H1 (cell line): ENCODE results near the gene CPZ. TPM values are rescaled to one million over a fixed set of nuclear protein-coding genes. Genes with fewer than 3 reads are reported as not detected.

Experiments
- CTCF ChIA-PET: fragments of 300-600 bp; sonication (Branson Sonifier 250); formaldehyde crosslinking; loops from one replicate; lab custom pipeline; 2021; ENCODE audit not compliant: partially characterized antibody; lab: Charles Lee
- POLR2A ChIA-PET: fragments of 300-600 bp; sonication (Branson Sonifier 250); formaldehyde crosslinking; loops from one replicate; lab custom pipeline; 2021; ENCODE audit warnings: inconsistent platforms; ENCODE audit not compliant: partially characterized antibody; lab: Charles Lee
- DNase-seq, 2 experiments: peaks; one replicate each; pipeline versions ENCODE4 v3.0.0 to v3.0.0-alpha.2; 2010 to 2022; ENCODE audit warnings: low spot score in 2 of 2, low read depth in 1 of 2, mixed read lengths in 1 of 2
- FAIRE-seq: peaks from 2 replicates; lab custom pipeline; 2011; peaks lifted over from hg19 to GRCh38; lab: Jason Lieb, UNC
- H2AFZ ChIP-seq: 2 replicates; pipeline ENCODE4 v1.8.1; 2012; ENCODE audit warnings: low read length, inconsistent platforms
- H2AK5ac ChIP-seq: 2 replicates; pipeline ENCODE4 v1.6.1; 2013; ENCODE audit warnings: low read depth, low read length
- H2BK120ac ChIP-seq: replicated peaks from 2 replicates; pipeline ENCODE3; 2013; ENCODE audit warnings: low read depth, low read length, inconsistent platforms
- H2BK12ac ChIP-seq: 2 replicates; pipeline ENCODE4 v1.6.1; 2013; ENCODE audit warnings: low read depth, low read length
- H2BK15ac ChIP-seq: 2 replicates; pipeline ENCODE4 v1.6.1; 2013; ENCODE audit warnings: low read length
- H2BK20ac ChIP-seq: 2 replicates; pipeline ENCODE4 v1.6.1; 2013; ENCODE audit warnings: low read length
- H2BK5ac ChIP-seq: 2 replicates; pipeline ENCODE4 v1.6.1; 2013; ENCODE audit warnings: low read depth, low read length
- H3K14ac ChIP-seq: 2 replicates; pipeline ENCODE4 v1.6.1; 2013; ENCODE audit warnings: inconsistent platforms; ENCODE audit not compliant: insufficient read length
- H3K18ac ChIP-seq: 2 replicates; pipeline ENCODE4 v1.6.1; 2013; ENCODE audit warnings: low read length; ENCODE audit errors: extremely low read depth
- H3K23ac ChIP-seq: 2 replicates; pipeline ENCODE4 v1.6.1; 2013; ENCODE audit warnings: inconsistent platforms; ENCODE audit not compliant: insufficient read length
- H3K23me2 ChIP-seq: 2 replicates; pipeline ENCODE4 v1.6.1; 2013; ENCODE audit warnings: low read depth, low read length
- H3K27ac ChIP-seq: 2 replicates; pipeline ENCODE4 v1.6.1; 2011; ENCODE audit warnings: low read depth, low read length, inconsistent platforms
- H3K27me3 ChIP-seq, 4 experiments: replicated peaks in 1 of 4; 1 replicate in 1 of 4; 2 replicates in 3 of 4; pipeline versions ENCODE4 v1.6.1 to v1.8.1; 2011 to 2013; ENCODE audit warnings: low read length in 3 of 4, mild to moderate bottlenecking in 3 of 4, inconsistent platforms in 2 of 4, mixed read lengths in 2 of 4, moderate library complexity in 1 of 4; ENCODE audit not compliant: control insufficient read depth in 3 of 4, insufficient read depth in 3 of 4; ENCODE audit errors: extremely low read depth in 1 of 4
- H3K36me3 ChIP-seq, 4 experiments: 2 replicates each; pipeline versions ENCODE4 v1.6.1 to v1.8.1; 2011 to 2013; ENCODE audit warnings: mild to moderate bottlenecking in 4 of 4, low read length in 3 of 4, moderate library complexity in 2 of 4, control low read depth in 1 of 4, inconsistent platforms in 1 of 4; ENCODE audit not compliant: insufficient read depth in 4 of 4, control insufficient read depth in 2 of 4
- H3K4ac ChIP-seq: replicated peaks from 2 replicates; pipeline ENCODE3; 2013; ENCODE audit warnings: low read length, low read depth, mixed read lengths, inconsistent platforms; ENCODE audit not compliant: insufficient read length
- H3K4me1 ChIP-seq, 4 experiments: replicated peaks in 1 of 4; 1 replicate in 1 of 4; 2 replicates in 3 of 4; pipeline versions ENCODE4 v1.6.1 to v1.8.1; 2011 to 2013; ENCODE audit warnings: low read length in 3 of 4, inconsistent platforms in 2 of 4, mixed read lengths in 1 of 4; ENCODE audit not compliant: insufficient read depth in 4 of 4, control insufficient read depth in 3 of 4
- H3K4me2 ChIP-seq, 2 experiments: 2 replicates each; pipeline versions ENCODE4 v1.6.1 to v1.8.1; 2011 to 2013; ENCODE audit warnings: low read depth in 2 of 2, low read length in 2 of 2, control low read depth in 1 of 2, inconsistent platforms in 1 of 2, mild to moderate bottlenecking in 1 of 2; ENCODE audit not compliant: insufficient read depth in 1 of 2
- H3K4me3 ChIP-seq, 4 experiments: fragments of 200-600, 300-600 bp in 1 of 4; sonication (generic), shearing (Covaris generic), sonication (Bioruptor Twin) in 1 of 4; 2 replicates each; pipeline versions ENCODE4 v1.5.1 to v1.8.1; 2011 to 2016; ENCODE audit warnings: low read length in 4 of 4, low read depth in 3 of 4, control low read depth in 2 of 4, inconsistent platforms in 2 of 4, mild to moderate bottlenecking in 2 of 4, mixed read lengths in 1 of 4, moderate library complexity in 1 of 4; ENCODE audit not compliant: insufficient read depth in 2 of 4; ENCODE audit errors: extremely low read depth in 1 of 4
- H3K56ac ChIP-seq: replicated peaks from 2 replicates; pipeline ENCODE3; 2013; ENCODE audit warnings: low read depth, mild to moderate bottlenecking, mixed read lengths, low read length, inconsistent platforms; ENCODE audit not compliant: insufficient read length
- H3K79me1 ChIP-seq: 2 replicates; pipeline ENCODE4 v1.6.1; 2013; ENCODE audit warnings: low read depth, low read length, control low read depth
- H3K79me2 ChIP-seq, 2 experiments: 2 replicates each; pipeline versions ENCODE4 v1.6.1 to v1.8.1; 2012 to 2013; ENCODE audit warnings: low read length in 2 of 2, mild to moderate bottlenecking in 2 of 2, inconsistent platforms in 1 of 2; ENCODE audit not compliant: insufficient read depth in 2 of 2, control insufficient read depth in 1 of 2
- H3K9ac ChIP-seq, 4 experiments: replicated peaks in 1 of 4; 1 replicate in 1 of 4; 2 replicates in 3 of 4; pipeline versions ENCODE4 v1.6.1 to v1.8.1; 2011 to 2013; ENCODE audit warnings: low read depth in 3 of 4, low read length in 3 of 4, control low read depth in 2 of 4, mild to moderate bottlenecking in 2 of 4, moderate library complexity in 2 of 4, inconsistent platforms in 1 of 4; ENCODE audit errors: extremely low read depth in 1 of 4
- H3K9me3 ChIP-seq, 2 experiments: 2 replicates each; pipeline versions ENCODE4 v1.6.1 to v1.8.1; 2012 to 2013; ENCODE audit warnings: mild to moderate bottlenecking in 2 of 2, moderate library complexity in 2 of 2, control low read depth in 1 of 2, inconsistent platforms in 1 of 2, low read depth in 1 of 2, low read length in 1 of 2, mixed read lengths in 1 of 2; ENCODE audit not compliant: insufficient read depth in 2 of 2
- H4K20me1 ChIP-seq, 2 experiments: replicated peaks in 1 of 2; 2 replicates each; pipeline versions ENCODE3 to v1.8.1; 2011 to 2013; ENCODE audit warnings: inconsistent platforms in 2 of 2, low read length in 2 of 2, mild to moderate bottlenecking in 1 of 2; ENCODE audit not compliant: insufficient read depth in 2 of 2, control insufficient read depth in 1 of 2
- H4K5ac ChIP-seq: 2 replicates; pipeline ENCODE4 v1.6.1; 2013; ENCODE audit warnings: low read length, low read depth, mixed read lengths, inconsistent platforms; ENCODE audit not compliant: insufficient read length
- H4K8ac ChIP-seq: 2 replicates; pipeline ENCODE4 v1.8.0; 2013; ENCODE audit warnings: mild to moderate bottlenecking, moderate library complexity, low read length, inconsistent platforms; ENCODE audit not compliant: insufficient read depth; ENCODE audit errors: extremely low read depth
- H4K91ac ChIP-seq: replicated peaks from 2 replicates; pipeline ENCODE3; 2013; ENCODE audit warnings: low read length, mixed read lengths, inconsistent platforms; ENCODE audit not compliant: insufficient read length
- CTCF ChIP-seq, 3 experiments: IDR thresholded peaks; 1 replicate in 2 of 3; 2 replicates in 1 of 3; pipeline versions ENCODE4 v1.5.1 to v1.6.1; 2011; ENCODE audit warnings: low read length in 3 of 3, mild to moderate bottlenecking in 3 of 3, inconsistent platforms in 2 of 3, low read depth in 1 of 3, moderate library complexity in 1 of 3; ENCODE audit not compliant: insufficient read depth in 1 of 3; ENCODE audit errors: control extremely low read depth in 1 of 3
- SRF ChIP-seq: IDR thresholded peaks from 2 replicates; pipeline ENCODE4 v1.6.1; 2011; ENCODE audit warnings: mild to moderate bottlenecking, low read depth, low read length, moderate library complexity
- WGBS, 2 experiments: shearing (Covaris generic) in 1 of 2; methylation state at CpG; one replicate each; pipeline versions ENCODE4 v1.1.6 to v1.1.7; 2013 to 2015; ENCODE audit warnings: low lambda C conversion rate in 2 of 2, mixed read lengths in 2 of 2, inconsistent platforms in 1 of 2, low coverage in 1 of 2, missing lambda C conversion rate in 1 of 2; ENCODE audit not compliant: insufficient replicate concordance in 2 of 2, insufficient coverage in 1 of 2, insufficient read length in 1 of 2; ENCODE audit errors: extremely low coverage in 1 of 2, missing lambda C conversion rate in 1 of 2; 5-methylcytosine and 5-hydroxymethylcytosine counted together
- polyA plus RNA-seq, 7 experiments: library from polyadenylated mRNA; depleted of rRNA in 3 of 7; stranded (reverse) in 5 of 7; unstranded in 2 of 7; fragments of >200 nt in 5 of 7; fragments of 200-250 nt in 2 of 7; gene quantifications; 1 replicate in 5 of 7; 2 replicates in 1 of 7; 4 replicates in 1 of 7; pipeline versions ENCODE4 v1.2.1 to v1.2.3, GENCODE V29; 2011 to 2013; ENCODE audit warnings: missing spikeins in 2 of 7, mixed read lengths in 2 of 7
- total RNA-seq: library from RNA; stranded (reverse); fragmentation: NEBNext Ultra II Directional; extraction: Animal tissue kit (Norgen Biotek cat#: 25700); gene quantifications from 2 replicates; pipeline ENCODE4 v1.2.1, GENCODE V29; 2021

CPZ gene
- total and polyA plus RNA-seq, 2 of the 8 experiments (the other 6 are each of a cell fraction or from before 2014, with no cell fraction given) = 28.8 to 40.7 TPM

GRCh38 chr4:8664976-8665375 lies 72.4 kb downstream of the CPZ start:
- H3K36me3 ChIP-seq = no peaks in the 10 kb centered on the region

More at GRCh38 chr4:8664976-8665375, 72.4 kb downstream of the CPZ start:
- H3K14ac ChIP-seq = no peak overlapping the region
- no peak for FAIRE-seq
- no peak overlapping the region for H3K4ac ChIP-seq
- H3K18ac ChIP-seq = no peak overlapping the region
- no peak overlapping the region for H2BK15ac ChIP-seq
- H4K5ac ChIP-seq = no peak overlapping the region
- peaks cover 0 to 6% (median 3%) of the 10 kb centered on the region in 4 experiments; a peak in 4 of 7 replicates for H3K4me1 ChIP-seq
- TF ChIP-seq CTCF (IDR thresholded peaks at IDR 0.05; ENCODE audit: control extremely low read depth in 1 of 3, insufficient read depth in 1 of 3, low read depth in 1 of 3, low read length in 3 of 3) = peak in 1 of 3 experiments; percentile 33; a peak in 1 of 4 replicates
- TF ChIP-seq SRF = no peak
- TF ChIP-seq, all 59 proteins: peak for 1
- WGBS, 2 experiments = 79% methylated on average over 8 of the region's 8 CpGs; no CpG with 5 or more reads in 1 of the 2 experiments
- ChIA-PET CTCF (interaction anchor here (0.8 to 1.2 kb wide), 3 partner anchors 23 to 223 kb away, joined by 3 to 5 read pairs (median 3); no protein-coding TSS in a partner anchor), POLR2A (no interaction called here)
- Histone ChIP-seq H3K23me2 (no peaks in the 10 kb centered on the region), H3K9me3 (no peaks in the 10 kb centered on the region), H2BK12ac (no peak overlapping the region), H4K8ac (no peak overlapping the region), H3K79me1 (no peaks in the 10 kb centered on the region), H2BK120ac (no peak overlapping the region), H3K23ac (no peak overlapping the region), H2AFZ (no peak overlapping the region), H4K91ac (no peak overlapping the region), H4K20me1 (no peaks in the 10 kb centered on the region), H2BK20ac (no peak overlapping the region), H3K4me2 (0 out of 4 replicates have a peak overlapping the region, but pooled peaks of 1 of the 2 experiments have one; percentile 55), H3K27me3 (peaks cover 0 to 4% (median 3%) of the 10 kb centered on the region in 4 experiments; a peak in 5 of 7 replicates), H3K79me2 (no peaks in the 10 kb centered on the region), H3K56ac (no peak overlapping the region), H3K9ac (no peak overlapping the region), H2AK5ac (no peak overlapping the region), H2BK5ac (no peak overlapping the region), H3K4me3 (no peak overlapping the region), H3K27ac (no peak overlapping the region)
- no peak for DNase-seq
